Esophagus (tissue), 2 donors: ENCODE data around the gene RDX. TPM values are rescaled to one million over a fixed set of nuclear protein-coding genes. Genes with fewer than 3 reads are reported as not detected.

Source experiments
- H3K27ac ChIP-seq, 2 donors: one replicate each; pipeline ENCODE4 v1.5.1; 2013; ENCODE audit warnings: low read depth in 2 of 2, mild to moderate bottlenecking in 2 of 2, inconsistent platforms in 1 of 2, low read length in 1 of 2, moderate library complexity in 1 of 2
- H3K27me3 ChIP-seq, 2 donors: one replicate each; pipeline ENCODE4 v1.6.1; 2013; ENCODE audit warnings: low read length in 2 of 2, control low read depth in 1 of 2, mild to moderate bottlenecking in 1 of 2; ENCODE audit not compliant: insufficient read depth in 2 of 2, control insufficient read depth in 1 of 2
- H3K36me3 ChIP-seq, 2 donors: one replicate each; pipeline ENCODE4 v1.6.1; 2013; ENCODE audit warnings: low read length in 1 of 2; ENCODE audit not compliant: control insufficient read depth in 2 of 2, insufficient read depth in 2 of 2
- H3K4me1 ChIP-seq, 2 donors: one replicate each; pipeline ENCODE4 v1.6.1; 2013; ENCODE audit warnings: low read length in 1 of 2; ENCODE audit not compliant: control insufficient read depth in 2 of 2, insufficient read depth in 2 of 2
- H3K4me3 ChIP-seq, 2 donors: one replicate each; pipeline ENCODE4 v1.5.1; 2013; ENCODE audit warnings: low read length in 2 of 2, mild to moderate bottlenecking in 2 of 2, low read depth in 1 of 2, moderate library complexity in 1 of 2
- H3K9me3 ChIP-seq, 2 donors: one replicate each; pipeline ENCODE4 v1.6.1; 2013; ENCODE audit warnings: mild to moderate bottlenecking in 2 of 2, low read depth in 1 of 2, low read length in 1 of 2, moderate library complexity in 1 of 2; ENCODE audit not compliant: control insufficient read depth in 2 of 2, insufficient read depth in 1 of 2
- WGBS, 2 donors: extraction: QIAGEN DNeasy Blood & Tissue Kit; methylation state at CpG; one replicate each; pipeline ENCODE4 v1.1.7; 2013; 5-methylcytosine and 5-hydroxymethylcytosine counted together
- polyA plus RNA-seq, 2 donors: library from polyadenylated mRNA; stranded (reverse); fragments of 200-250 nt; gene quantifications; one replicate each; pipeline ENCODE4 v1.2.3, GENCODE V29; 2013
- donor health status: healthy with polysubstance abuse.
- donor health status: Bipolar disorder and iron deficiency.

Gene RDX
- polyA plus RNA-seq, 2 donors, result 14.4 to 15.9 TPM

DNA sequence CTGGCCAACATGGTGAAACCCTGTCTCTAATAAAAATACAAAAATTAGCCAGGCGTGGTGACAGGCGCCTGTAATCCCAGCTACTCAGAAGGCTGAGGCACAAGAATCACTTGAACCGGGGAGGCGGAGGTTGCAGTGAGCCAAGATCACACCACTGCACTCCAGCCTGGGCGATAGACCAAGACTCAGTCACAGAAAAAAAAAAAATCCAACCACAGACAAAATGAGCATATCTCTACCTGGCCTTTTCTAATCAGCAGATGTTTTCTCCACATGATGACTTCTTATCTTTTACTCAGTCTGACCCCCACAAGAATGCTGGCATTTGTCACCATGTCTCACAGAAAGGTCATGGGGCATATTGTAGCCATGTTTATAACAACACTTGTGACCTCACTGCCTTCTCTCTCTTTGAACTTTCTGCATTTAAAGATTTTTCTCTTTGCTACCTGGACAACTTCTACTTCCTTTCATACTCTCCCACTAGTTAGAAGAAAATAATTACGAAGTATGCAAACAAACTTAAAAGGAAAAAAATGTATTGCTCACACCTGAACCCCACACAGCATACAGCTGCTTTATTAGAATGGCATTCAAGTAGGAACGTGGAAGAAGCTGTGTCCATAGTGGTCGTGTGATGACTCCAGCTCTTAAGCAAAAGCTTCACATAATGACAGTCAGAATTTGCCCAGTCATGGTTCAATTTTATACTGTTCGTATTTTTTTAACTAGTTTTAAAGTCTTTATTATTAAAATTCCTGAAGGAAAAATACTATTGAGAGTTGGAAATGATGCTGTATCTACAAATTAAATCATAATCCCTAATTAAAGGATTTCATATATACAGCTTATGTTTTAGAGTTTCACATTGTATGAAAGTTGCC lies 137.9 kb downstream of the RDX start:
- Histone ChIP-seq H3K4me3 (no peak overlapping the region), H3K27me3 (no peaks in the 10 kb centered on the region), H3K27ac (no peak overlapping the region), H3K4me1 (no peaks in the 10 kb centered on the region), H3K36me3 (peaks cover 3 to 6% of the 10 kb centered on the region in 2 donors), H3K9me3 (no peaks in the 10 kb centered on the region)
- WGBS, 2 donors, result 85 to 87% methylated on average over 9 of the region's 9 CpGs

GRCh38 chr11:110156503-110156902 lies 139.9 kb downstream of the RDX start:
- WGBS, 2 donors, result 90 to 92% methylated on average over 4 of the region's 4 CpGs
- no peaks in the 10 kb centered on the region for H3K9me3 ChIP-seq
- H3K27ac ChIP-seq, result no peak overlapping the region
- peaks cover 4 to 5% of the 10 kb centered on the region in 2 donors for H3K36me3 ChIP-seq
- H3K4me3 ChIP-seq, result no peak overlapping the region
- no peaks in the 10 kb centered on the region for H3K4me1 ChIP-seq
- no peaks in the 10 kb centered on the region for H3K27me3 ChIP-seq

DNA sequence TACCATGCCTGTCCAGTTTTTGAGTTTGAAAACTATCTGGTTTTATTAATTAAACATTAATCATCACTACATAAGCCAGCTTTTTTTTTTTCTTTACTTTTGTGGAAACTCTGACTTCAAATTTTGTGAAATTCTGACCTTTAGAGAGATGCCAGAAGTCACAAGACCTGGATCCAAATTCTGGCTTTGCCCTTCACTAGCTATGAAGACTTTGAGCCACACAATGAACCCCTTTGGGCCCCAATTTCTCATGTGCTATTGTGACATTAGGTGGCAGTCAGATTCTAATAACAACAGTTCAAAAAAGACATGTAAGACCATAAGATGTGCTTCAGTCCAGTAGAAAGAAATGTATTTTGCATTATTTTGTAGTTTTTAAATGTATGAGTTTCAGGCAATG lies 142.9 kb downstream of the RDX start:
- H3K27me3 ChIP-seq, result no peaks in the 10 kb centered on the region
- no peak overlapping the region for H3K27ac ChIP-seq

DNA sequence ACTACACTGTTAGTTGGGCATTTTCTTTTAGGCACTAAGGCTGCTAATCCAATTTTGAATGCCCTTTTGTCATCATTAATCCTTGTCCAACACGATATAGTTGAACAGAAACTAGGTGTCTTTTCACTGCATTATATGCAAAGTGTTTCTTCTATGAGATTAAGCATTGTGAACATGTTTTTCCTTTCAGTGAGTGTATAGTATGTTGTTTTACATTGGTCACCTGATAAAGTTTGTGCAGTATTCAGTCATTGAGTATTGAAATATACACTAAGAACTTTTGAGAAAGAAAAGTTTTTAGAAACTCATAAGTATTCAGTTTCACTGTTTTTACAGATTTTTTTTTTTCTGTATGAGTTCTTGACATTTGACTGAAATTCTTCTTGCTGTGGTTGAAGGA lies 144.2 kb downstream of the RDX start:
- no peak overlapping the region for H3K4me3 ChIP-seq
- H3K27me3 ChIP-seq, result no peaks in the 10 kb centered on the region
- H3K4me1 ChIP-seq, result no peaks in the 10 kb centered on the region
- no peaks in the 10 kb centered on the region for H3K9me3 ChIP-seq
- peaks cover 0 to 2% of the 10 kb centered on the region in 2 donors for H3K36me3 ChIP-seq
- WGBS, 2 donors, result 36 to 47% methylated on average over 1 of the region's 1 CpG
- no peak overlapping the region for H3K27ac ChIP-seq

More for the DNA sequence above, 142.9 kb downstream of the RDX start:
- Histone ChIP-seq H3K4me3 (no peak overlapping the region), H3K36me3 (peaks cover 0 to 2% of the 10 kb centered on the region in 2 donors), H3K4me1 (no peaks in the 10 kb centered on the region), H3K9me3 (no peaks in the 10 kb centered on the region)

DNA sequence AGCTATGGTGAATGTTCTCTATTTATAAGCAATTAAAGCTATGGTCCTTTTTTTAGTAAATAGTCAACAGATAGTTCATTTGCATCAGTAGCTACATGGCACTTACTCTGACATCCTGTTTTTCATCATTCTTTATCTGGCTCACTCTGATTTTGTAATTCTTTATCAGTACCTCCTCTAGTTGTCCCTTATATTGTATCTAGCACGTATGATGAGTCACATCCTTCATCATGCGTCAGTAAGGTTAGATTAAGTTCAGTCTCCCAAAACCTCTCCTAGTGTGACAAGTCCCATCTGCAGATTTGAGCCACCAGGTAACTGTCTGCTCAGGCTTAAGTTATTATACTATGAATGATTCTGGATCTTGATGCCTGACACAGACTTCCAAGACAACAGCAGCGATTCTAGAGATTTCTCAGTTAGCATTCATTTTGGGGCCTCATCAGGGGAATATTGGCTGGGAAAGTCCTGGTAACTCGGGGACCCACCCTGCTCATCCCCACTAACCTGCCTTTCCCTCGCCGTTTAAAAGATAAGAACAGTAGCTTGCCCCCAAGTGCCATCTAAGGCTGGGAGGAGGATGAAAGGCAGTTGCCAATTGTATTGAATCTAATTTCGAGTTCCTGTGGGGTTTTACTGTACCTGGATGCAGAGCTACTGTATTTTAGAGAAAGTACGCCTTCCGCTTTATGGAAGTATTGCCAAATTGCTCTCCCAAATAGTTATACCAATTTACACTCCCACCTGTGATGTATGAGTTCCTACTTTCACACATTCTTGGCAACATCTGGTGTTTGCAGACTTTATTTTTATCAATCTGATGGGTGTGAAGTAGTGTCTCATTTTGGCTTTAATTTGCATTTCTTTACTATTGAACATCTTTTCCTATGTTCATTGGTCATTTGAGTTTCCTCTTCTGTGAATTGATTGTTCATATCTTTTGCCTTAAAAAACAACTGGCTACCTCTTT lies 147.4 kb downstream of the RDX start:
- Histone ChIP-seq H3K4me3 (no peak overlapping the region), H3K27ac (no peak overlapping the region), H3K36me3 (peaks cover 0 to 2% of the 10 kb centered on the region in 2 donors), H3K4me1 (no peaks in the 10 kb centered on the region), H3K27me3 (no peaks in the 10 kb centered on the region), H3K9me3 (no peaks in the 10 kb centered on the region)
- 68 to 73% methylated on average over 9 of the region's 9 CpGs for WGBS, 2 donors

DNA sequence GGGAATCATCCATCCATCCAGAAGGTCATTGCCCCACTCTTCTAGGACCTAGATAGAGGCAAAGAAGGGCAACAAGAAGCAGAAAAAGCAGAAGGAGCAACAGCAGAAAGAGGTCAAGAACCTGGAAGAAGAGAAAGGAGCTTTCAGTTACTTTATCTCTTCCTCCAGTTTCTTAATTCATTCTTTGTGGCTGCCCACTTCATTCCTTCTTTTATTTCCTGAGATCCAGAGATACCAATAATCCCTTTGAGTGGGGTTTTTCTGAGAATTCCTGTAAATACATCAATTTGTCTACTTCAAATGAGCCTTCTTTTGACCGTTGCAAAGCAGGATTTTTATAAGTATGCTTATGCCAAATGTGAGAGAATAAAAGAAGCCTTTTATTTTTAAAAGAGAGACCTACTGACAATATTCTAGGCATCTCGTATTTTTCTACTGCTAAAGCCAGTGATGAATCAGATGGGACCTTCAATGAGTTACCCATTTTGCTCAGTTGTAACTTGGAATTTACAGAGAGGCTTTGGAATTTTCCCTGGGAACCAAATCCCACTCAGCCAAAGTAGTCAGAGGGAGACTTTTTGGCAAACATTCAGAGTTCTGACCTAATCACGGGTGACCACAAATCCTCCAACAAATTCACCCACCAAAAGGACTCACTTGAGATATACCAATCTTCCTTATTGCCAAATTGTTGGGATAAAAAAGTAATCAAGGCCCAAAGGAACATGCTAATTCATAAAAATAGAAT lies 148.3 kb downstream of the RDX start:
- Histone ChIP-seq H3K4me1 (no peaks in the 10 kb centered on the region), H3K27ac (no peak overlapping the region), H3K4me3 (no peak overlapping the region), H3K27me3 (no peaks in the 10 kb centered on the region), H3K9me3 (no peaks in the 10 kb centered on the region), H3K36me3 (peaks cover 0 to 2% of the 10 kb centered on the region in 2 donors)
- 61% methylated on average over 3 of the region's 3 CpGs for WGBS, 2 donors

- no peak overlapping the region for H3K4me3 ChIP-seq
Measured at GRCh38 chr11:110141812-110142211, 154.6 kb downstream of the RDX start.

GRCh38 chr11:110134110-110134509 lies 162.3 kb downstream of the RDX start:
- no peak overlapping the region for H3K4me3 ChIP-seq
- H3K27me3 ChIP-seq, result no peaks in the 10 kb centered on the region
- H3K9me3 ChIP-seq, result no peaks in the 10 kb centered on the region
- WGBS, 2 donors, result 85 to 88% methylated on average over 6 of the region's 6 CpGs
- no peak overlapping the region for H3K27ac ChIP-seq
- H3K36me3 ChIP-seq, result no peaks in the 10 kb centered on the region
- no peaks in the 10 kb centered on the region for H3K4me1 ChIP-seq

More at GRCh38 chr11:110141812-110142211, 154.6 kb downstream of the RDX start:
- no peaks in the 10 kb centered on the region for H3K4me1 ChIP-seq
- H3K9me3 ChIP-seq, result no peaks in the 10 kb centered on the region
- H3K36me3 ChIP-seq, result no peaks in the 10 kb centered on the region
- H3K27me3 ChIP-seq, result no peaks in the 10 kb centered on the region
- no peak overlapping the region for H3K27ac ChIP-seq

GRCh38 chr11:110133160-110133559 lies 163.3 kb downstream of the RDX start:
- H3K9me3 ChIP-seq, result no peaks in the 10 kb centered on the region
- no peak overlapping the region for H3K4me3 ChIP-seq
- WGBS, 2 donors, result 92 to 93% methylated on average over 2 of the region's 2 CpGs
- H3K27ac ChIP-seq, result no peak overlapping the region
- no peaks in the 10 kb centered on the region for H3K4me1 ChIP-seq
- no peaks in the 10 kb centered on the region for H3K36me3 ChIP-seq
- H3K27me3 ChIP-seq, result no peaks in the 10 kb centered on the region
